Spleen (tissue), 11 donors: ENCODE data around the gene EWSR1. TPM values are rescaled to one million over a fixed set of nuclear protein-coding genes. Genes with fewer than 3 reads are reported as not detected.

ENCODE experiments used
- DNase-seq: peaks from one replicate; pipeline ENCODE4 v3.0.0-alpha.2; 2020
- H3K27ac ChIP-seq, 8 donors: fragments of 200-600 bp; sonication (generic) in 7 of 8; 1 replicate in 4 of 8; 2 replicates in 4 of 8; pipeline versions ENCODE4 v1.5.0 to v1.8.0; 2016 to 2021; ENCODE audit warnings: inconsistent platforms in 4 of 8, mild to moderate bottlenecking in 4 of 8, moderate library complexity in 1 of 8
- H3K27me3 ChIP-seq, 7 donors: fragments of 200-600 bp; sonication (generic) in 6 of 7; replicated peaks in 1 of 7; 1 replicate in 4 of 7; 2 replicates in 3 of 7; pipeline versions ENCODE4 v1.5.0 to v1.8.0; 2016 to 2021; ENCODE audit warnings: inconsistent platforms in 3 of 7, mild to moderate bottlenecking in 1 of 7
- H3K36me3 ChIP-seq, 6 donors: fragments of 200-600 bp; sonication (generic) in 5 of 6; 1 replicate in 4 of 6; 2 replicates in 2 of 6; pipeline versions ENCODE4 v1.5.0 to v1.8.0; 2016 to 2021; ENCODE audit warnings: inconsistent platforms in 2 of 6
- H3K4me1 ChIP-seq, 6 donors: fragments of 200-600 bp; sonication (generic) in 5 of 6; 1 replicate in 3 of 6; 2 replicates in 3 of 6; pipeline versions ENCODE4 v1.5.0 to v1.8.0; 2016 to 2021; ENCODE audit warnings: inconsistent platforms in 3 of 6
- H3K4me3 ChIP-seq, 8 donors: fragments of 200-600 bp; sonication (generic) in 7 of 8; 1 replicate in 4 of 8; 2 replicates in 4 of 8; pipeline versions ENCODE4 v1.5.0 to v1.8.0; 2016 to 2021; ENCODE audit warnings: inconsistent platforms in 4 of 8, mild to moderate bottlenecking in 4 of 8, moderate library complexity in 2 of 8
- H3K9me3 ChIP-seq, 8 donors: fragments of 200-600 bp; sonication (generic) in 7 of 8; 1 replicate in 4 of 8; 2 replicates in 4 of 8; pipeline versions ENCODE4 v1.5.0 to v1.8.0; 2016 to 2021; ENCODE audit warnings: inconsistent platforms in 4 of 8
- CTCF ChIP-seq, 11 experiments: fragments of 200-600 bp in 7 of 11; fragments of 450-650 bp in 4 of 11; sonication (generic) in 4 of 11; IDR thresholded peaks in 8 of 11; conservative IDR thresholded peaks in 3 of 11; 1 replicate in 7 of 11; 2 replicates in 4 of 11; pipeline versions ENCODE4 v1.4.0 to v1.8.0; 2016 to 2021; ENCODE audit warnings: antibody characterized with exemption in 11 of 11, inconsistent platforms in 4 of 11, mild to moderate bottlenecking in 1 of 11
- POLR2A ChIP-seq, 3 donors: fragments of 450-650 bp; IDR thresholded peaks; one replicate each; pipeline ENCODE4 v1.5.1; 2017; ENCODE audit warnings: antibody characterized with exemption in 3 of 3, mild to moderate bottlenecking in 1 of 3
- POLR2AphosphoS5 ChIP-seq, 3 donors: sonication (generic); formaldehyde crosslinking; IDR thresholded peaks; one replicate each; pipeline ENCODE4 v1.5.1; 2017; ENCODE audit warnings: antibody characterized with exemption in 3 of 3
- WGBS, 5 donors: extraction: QIAGEN DNeasy Blood & Tissue Kit in 3 of 5; methylation state at CpG; one replicate each; pipeline versions ENCODE4 v1.1.5 to v1.1.7; 2013 to 2018; 5-methylcytosine and 5-hydroxymethylcytosine counted together
- intact Hi-C: fragments of 100-400 bp; cut with DNase I; formaldehyde crosslinking; loops from one replicate; pipeline ENCODE4 v1.15.0; 2023; ENCODE audit warnings: low total_unique reads
- polyA plus RNA-seq, 3 donors: library from polyadenylated mRNA; stranded (reverse); fragments of 200-250 nt; gene quantifications; one replicate each; pipeline ENCODE4 v1.2.1, GENCODE V29; 2013
- total RNA-seq, 7 donors: library from RNA; depleted of rRNA in 3 of 7; stranded (reverse); fragments of >200 nt in 3 of 7; fragmentation: NEBNext Ultra II Directional in 4 of 7; extraction: Animal tissue kit (Norgen Biotek cat#: 25700) in 4 of 7; gene quantifications; one replicate each; pipeline versions ENCODE4 v1.1.0 to v1.2.1, GENCODE V29; 2016 to 2021
- donor health status: healthy with polysubstance abuse.
- donor health status: DM: no; HTN: no; CAD: no; lungs with moderate emphysema.
- donor health status: DM: no; HTN: no; CAD: no.
- donor health status: Bipolar disorder and iron deficiency.
- donor health status: healthy.
- donor health status: DM: no; HTN: no; CAD: no.
- donor health status: DM: yes; HTN: yes; CAD: no.

The EWSR1 gene
- total and polyA plus RNA-seq, 10 donors, result 127 to 282 (median 239) TPM

- Histone ChIP-seq H3K4me1 (peaks cover 0 to 26% (median 4%) of the 10 kb centered on the region in 6 donors), H3K27me3 (no peaks in the 10 kb centered on the region), H3K27ac (no peak overlapping the region), H3K4me3 (no peak overlapping the region), H3K9me3 (no peaks in the 10 kb centered on the region), H3K36me3 (peaks cover 22 to 100% (median 100%) of the 10 kb centered on the region in 6 donors)
- intact Hi-C loops, result no loop called here
- TF ChIP-seq CTCF (IDR thresholded peaks at IDR 0.05 in 8 of 11, conservative IDR thresholded peaks at IDR 0.05 in 3 of 11), result no peak
- TF ChIP-seq POLR2A (IDR thresholded peaks at IDR 0.05), result no peak
- no peak for TF ChIP-seq POLR2AphosphoS5 (IDR thresholded peaks at IDR 0.05)
- no peak for DNase-seq
- WGBS, 5 donors, result 90 to 97% (median 92%) methylated on average over 3 of the region's 3 CpGs
Observed at GRCh38 chr22:29284196-29284595, 16.1 kb downstream of the EWSR1 start.

- H3K27me3 ChIP-seq, result no peaks in the 10 kb centered on the region
- no peak overlapping the region for H3K4me3 ChIP-seq
- peaks cover 27 to 100% (median 99%) of the 10 kb centered on the region in 6 donors for H3K36me3 ChIP-seq
- no peaks in the 10 kb centered on the region for H3K9me3 ChIP-seq
- DNase-seq, result no peak
- WGBS, 5 donors, result 40 to 66% (median 46%) methylated on average over 2 of the region's 2 CpGs
- no peak for TF ChIP-seq POLR2AphosphoS5 (IDR thresholded peaks at IDR 0.05)
- no peak for TF ChIP-seq POLR2A (IDR thresholded peaks at IDR 0.05)
- TF ChIP-seq CTCF (IDR thresholded peaks at IDR 0.05 in 8 of 11, conservative IDR thresholded peaks at IDR 0.05 in 3 of 11), result no peak
- intact Hi-C loops, result no loop called here
- peaks cover 0 to 40% (median 7%) of the 10 kb centered on the region in 6 donors for H3K4me1 ChIP-seq
- H3K27ac ChIP-seq, result no peak overlapping the region
Observed at GRCh38 chr22:29288837-29289236, 20.8 kb downstream of the EWSR1 start.

GRCh38 chr22:29290061-29290460, 22.0 kb downstream of the EWSR1 start:
- TF ChIP-seq POLR2A (IDR thresholded peaks at IDR 0.05) (no peak), POLR2AphosphoS5 (IDR thresholded peaks at IDR 0.05) (no peak), CTCF (IDR thresholded peaks at IDR 0.05 in 8 of 11, conservative IDR thresholded peaks at IDR 0.05 in 3 of 11) (no peak)
- intact Hi-C loops, result no loop called here
- peaks cover 25 to 100% (median 99%) of the 10 kb centered on the region in 6 donors for H3K36me3 ChIP-seq
- 71 to 90% (median 78%) methylated on average over 5 of the region's 5 CpGs for WGBS, 5 donors
- no peaks in the 10 kb centered on the region for H3K9me3 ChIP-seq
- H3K4me1 ChIP-seq, result peaks cover 0 to 40% (median 7%) of the 10 kb centered on the region in 6 donors
- no peak overlapping the region for H3K27ac ChIP-seq
- H3K27me3 ChIP-seq, result no peaks in the 10 kb centered on the region
- DNase-seq, result no peak
- no peak overlapping the region for H3K4me3 ChIP-seq

GRCh38 chr22:29291215-29291614, 23.1 kb downstream of the EWSR1 start:
- H3K4me1 ChIP-seq, result peaks cover 0 to 40% (median 7%) of the 10 kb centered on the region in 6 donors
- no peak overlapping the region for H3K27ac ChIP-seq
- H3K9me3 ChIP-seq, result no peaks in the 10 kb centered on the region
- no peaks in the 10 kb centered on the region for H3K27me3 ChIP-seq
- DNase-seq, result no peak
- intact Hi-C loops, result no loop called here
- H3K4me3 ChIP-seq, result no peak overlapping the region
- TF ChIP-seq POLR2AphosphoS5 (IDR thresholded peaks at IDR 0.05), result peak in 1 of 3 donors; percentile 26
- TF ChIP-seq CTCF (IDR thresholded peaks at IDR 0.05 in 8 of 11, conservative IDR thresholded peaks at IDR 0.05 in 3 of 11), result no peak
- no peak for TF ChIP-seq POLR2A (IDR thresholded peaks at IDR 0.05)
- WGBS, 5 donors, result 74 to 83% (median 79%) methylated on average over 7 of the region's 7 CpGs
- peaks cover 22 to 100% (median 99%) of the 10 kb centered on the region in 6 donors for H3K36me3 ChIP-seq
